Measurements from ENCODE around the gene MGLL.

DNA sequence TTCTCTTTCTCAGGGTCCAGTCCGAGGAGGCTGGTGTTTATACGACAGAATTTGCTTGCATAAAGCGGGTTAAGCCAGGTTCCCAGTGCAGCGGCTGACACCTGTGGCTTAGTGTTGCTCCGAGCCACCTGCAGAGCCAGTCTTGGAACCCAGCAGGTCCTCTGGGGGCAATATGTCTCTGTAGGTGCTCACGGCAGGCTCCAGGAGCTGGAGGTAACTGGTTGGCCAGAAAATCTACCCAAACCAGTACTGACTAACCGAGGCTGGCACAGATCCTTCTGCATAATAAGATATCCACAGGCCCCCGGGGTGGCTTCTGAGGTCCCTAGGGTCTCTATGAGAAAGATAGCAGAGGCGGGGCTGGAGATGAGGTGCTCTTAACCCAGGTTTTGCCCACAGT lies 3.2 kb downstream of the MGLL start:
- TF ChIP-seq, protein P1, sequence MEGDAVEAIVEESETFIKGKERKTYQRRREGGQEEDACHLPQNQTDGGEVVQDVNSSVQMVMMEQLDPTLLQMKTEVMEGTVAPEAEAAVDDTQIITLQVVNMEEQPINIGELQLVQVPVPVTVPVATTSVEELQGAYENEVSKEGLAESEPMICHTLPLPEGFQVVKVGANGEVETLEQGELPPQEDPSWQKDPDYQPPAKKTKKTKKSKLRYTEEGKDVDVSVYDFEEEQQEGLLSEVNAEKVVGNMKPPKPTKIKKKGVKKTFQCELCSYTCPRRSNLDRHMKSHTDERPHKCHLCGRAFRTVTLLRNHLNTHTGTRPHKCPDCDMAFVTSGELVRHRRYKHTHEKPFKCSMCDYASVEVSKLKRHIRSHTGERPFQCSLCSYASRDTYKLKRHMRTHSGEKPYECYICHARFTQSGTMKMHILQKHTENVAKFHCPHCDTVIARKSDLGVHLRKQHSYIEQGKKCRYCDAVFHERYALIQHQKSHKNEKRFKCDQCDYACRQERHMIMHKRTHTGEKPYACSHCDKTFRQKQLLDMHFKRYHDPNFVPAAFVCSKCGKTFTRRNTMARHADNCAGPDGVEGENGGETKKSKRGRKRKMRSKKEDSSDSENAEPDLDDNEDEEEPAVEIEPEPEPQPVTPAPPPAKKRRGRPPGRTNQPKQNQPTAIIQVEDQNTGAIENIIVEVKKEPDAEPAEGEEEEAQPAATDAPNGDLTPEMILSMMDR (IDR thresholded peaks at IDR 0.05) = no peak
- TF ChIP-seq POLR2A (IDR thresholded peaks at IDR 0.05) = no peak
